HepG2 (cell line): ENCODE data around the gene TLCD3B. TPM values are rescaled to one million over a fixed set of nuclear protein-coding genes. Genes with fewer than 3 reads are reported as not detected.

ENCODE experiments used
- DDIT3 ChIP-seq: sonication (generic); formaldehyde crosslinking; IDR thresholded peaks from 2 replicates; pipeline ENCODE4 v1.4.0; 2020; ENCODE audit warnings: mild to moderate bottlenecking, missing genetic modification reagents
- ELF1 ChIP-seq: sonication (generic); formaldehyde crosslinking; IDR thresholded peaks from 2 replicates; pipeline ENCODE4 v1.4.0; 2020; ENCODE audit warnings: missing genetic modification reagents
- FUBP1 ChIP-seq: sonication (generic); formaldehyde crosslinking; IDR thresholded peaks from 2 replicates; pipeline ENCODE4 v1.5.1; 2020; ENCODE audit warnings: missing genetic modification reagents, mild to moderate bottlenecking, borderline replicate concordance
- GATAD2A ChIP-seq: IDR thresholded peaks from 2 replicates; pipeline ENCODE4 v1.6.1; 2016
- HMGXB4 ChIP-seq, 2 experiments: sonication (generic) in 1 of 2; formaldehyde crosslinking in 1 of 2; IDR thresholded peaks; 2 replicates each; pipeline versions ENCODE4 v1.4.0 to v1.6.1; 2018 to 2020; ENCODE audit warnings: missing genetic modification reagents in 2 of 2, borderline replicate concordance in 1 of 2, low read depth in 1 of 2, mild to moderate bottlenecking in 1 of 2, missing biosample characterization in 1 of 2
- ISL2 ChIP-seq: sonication (generic); formaldehyde crosslinking; IDR thresholded peaks from 2 replicates; pipeline ENCODE4 v1.5.0; 2020; ENCODE audit warnings: missing genetic modification reagents
- MTERF4 ChIP-seq: sonication (generic); formaldehyde crosslinking; IDR thresholded peaks from 2 replicates; pipeline ENCODE4 v1.8.0; 2023; ENCODE audit warnings: mild to moderate bottlenecking, missing genetic modification reagents
- NAIF1 ChIP-seq: sonication (generic); formaldehyde crosslinking; IDR thresholded peaks from 2 replicates; pipeline ENCODE4 v1.5.0; 2020; ENCODE audit warnings: mild to moderate bottlenecking, missing genetic modification reagents, borderline replicate concordance
- NR2F6 ChIP-seq, 2 experiments: IDR thresholded peaks; 2 replicates each; pipeline ENCODE4 v1.6.1; 2016; ENCODE audit warnings: antibody characterized with exemption in 1 of 2, mild to moderate bottlenecking in 1 of 2
- ONECUT2 ChIP-seq: sonication (generic); formaldehyde crosslinking; IDR thresholded peaks from 2 replicates; pipeline ENCODE4 v1.4.0; 2020; ENCODE audit warnings: missing genetic modification reagents
- PRDM10 ChIP-seq: sonication (generic); formaldehyde crosslinking; IDR thresholded peaks from 2 replicates; pipeline ENCODE4 v1.4.0; 2020; ENCODE audit warnings: low read depth, missing genetic modification reagents
- RBFOX2 ChIP-seq: fragments of 200-400 bp; formaldehyde crosslinking; IDR thresholded peaks from 2 replicates; pipeline ENCODE4 v1.6.1; 2017; ENCODE audit warnings: low read depth, mild to moderate bottlenecking, low read length
- SALL1 ChIP-seq: sonication (generic); formaldehyde crosslinking; IDR thresholded peaks from 2 replicates; pipeline ENCODE4 v1.8.0; 2022; ENCODE audit warnings: mild to moderate bottlenecking, missing genetic modification reagents
- SKI ChIP-seq: fragments of 450-650 bp; IDR thresholded peaks from one replicate; pipeline ENCODE4 v1.6.1; 2018; ENCODE audit warnings: mild to moderate bottlenecking; ENCODE audit not compliant: partially characterized antibody
- TOE1 ChIP-seq: sonication (generic); formaldehyde crosslinking; IDR thresholded peaks from 2 replicates; pipeline ENCODE4 v1.4.0; 2020; ENCODE audit warnings: mild to moderate bottlenecking, missing genetic modification reagents
- ZNF180 ChIP-seq: sonication (generic); formaldehyde crosslinking; IDR thresholded peaks from 2 replicates; pipeline ENCODE4 v1.4.0; 2020; ENCODE audit warnings: low read depth, missing genetic modification reagents, borderline replicate concordance
- ZNF530 ChIP-seq: sonication (generic); formaldehyde crosslinking; IDR thresholded peaks from 2 replicates; pipeline ENCODE4 v1.5.0; 2020; ENCODE audit warnings: low read depth, mild to moderate bottlenecking, missing genetic modification reagents
- ZNF614 ChIP-seq: IDR thresholded peaks from 2 replicates; pipeline ENCODE4 v1.6.1; 2018; ENCODE audit warnings: missing biosample characterization, missing genetic modification reagents, inconsistent platforms, borderline replicate concordance
- ZNF75D ChIP-seq: sonication (generic); formaldehyde crosslinking; IDR thresholded peaks from 2 replicates; pipeline ENCODE4 v1.8.1; 2023; ENCODE audit warnings: missing genetic modification reagents, mild to moderate bottlenecking, borderline replicate concordance
- ZNF761 ChIP-seq: sonication (generic); formaldehyde crosslinking; conservative IDR thresholded peaks from 2 replicates; pipeline ENCODE4 v1.4.0; 2020; ENCODE audit warnings: mild to moderate bottlenecking, missing genetic modification reagents
- ZNF788 ChIP-seq: sonication (generic); formaldehyde crosslinking; IDR thresholded peaks from 2 replicates; pipeline ENCODE4 v1.5.0; 2020; ENCODE audit warnings: mild to moderate bottlenecking, missing genetic modification reagents, borderline replicate concordance
- polyA plus RNA-seq, 8 experiments: library from polyadenylated mRNA; depleted of rRNA in 3 of 8; stranded (reverse) in 7 of 8; unstranded in 1 of 8; fragments of >200 nt; fragmentation: Illumina TruSeq in 4 of 8; extraction: Trizol in 4 of 8; gene quantifications; 2 replicates each; pipeline versions ENCODE4 v1.2.1 to v1.2.3, GENCODE V29; 2011 to 2016; ENCODE audit warnings: low read depth in 4 of 8, missing spikeins in 1 of 8, mixed read lengths in 1 of 8; ENCODE audit not compliant: insufficient read depth in 1 of 8
- total RNA-seq, 5 experiments: library from RNA; depleted of rRNA; stranded (reverse); fragments of >200 nt; fragmentation: Illumina TruSeq; extraction: Trizol; gene quantifications; 2 replicates each; pipeline ENCODE4 v1.2.3, GENCODE V29; 2016; ENCODE audit warnings: low read depth in 1 of 5

The TLCD3B gene
- total and polyA plus RNA-seq, 2 of the 13 experiments (the other 11 are each of a cell fraction or from before 2014, with no cell fraction given), result not detected

GRCh38 chr16:30054959-30055553 lies 24.0 kb upstream of the TLCD3B start (continued):
- TF ChIP-seq PRDM10 (CRISPR knock-in tag), result no peak
- TF ChIP-seq ZNF788 (CRISPR knock-in tag), result no peak
- TF ChIP-seq TOE1 (CRISPR knock-in tag), result no peak
- peak; percentile 67; the same call in 1 of the 2 replicates for TF ChIP-seq MTERF4 (CRISPR knock-in tag)
- 0 out of 2 replicates have a peak, but pooled peaks have one; percentile 45 for TF ChIP-seq FUBP1 (CRISPR knock-in tag)
- no peak for TF ChIP-seq DDIT3 (CRISPR knock-in tag)
- TF ChIP-seq ZNF530 (CRISPR knock-in tag), result no peak
- no peak for TF ChIP-seq ONECUT2 (CRISPR knock-in tag)
- TF ChIP-seq ELF1, result peak; percentile 48; the same call in 1 of the 2 replicates
- no peak for TF ChIP-seq ISL2
- no peak for TF ChIP-seq SKI
- no peak for TF ChIP-seq ZNF75D
- TF ChIP-seq NR2F6 (IDR thresholded peaks at IDR 0.05), result peak; percentile 56; the same call in 1 of the 2 replicates
- TF ChIP-seq NR2F6 (CRISPR knock-in tag; IDR thresholded peaks at IDR 0.05), result peak; percentile 81
- no peak for TF ChIP-seq NAIF1 (CRISPR knock-in tag)
- peak; percentile 49; the same call in 1 of the 2 replicates for TF ChIP-seq SALL1 (CRISPR knock-in tag)
- TF ChIP-seq RBFOX2, result no peak
- no peak for TF ChIP-seq GATAD2A (CRISPR knock-in tag)
- TF ChIP-seq ZNF761, result no peak
- TF ChIP-seq ZNF614 (CRISPR knock-in tag), result peak; percentile 37; the same call in 1 of the 2 replicates
- TF ChIP-seq HMGXB4 (CRISPR knock-in tag; IDR thresholded peaks at IDR 0.05; ENCODE audit: borderline replicate concordance in 1 of 2, low read depth in 1 of 2), result peak; percentile 82 to 91
- TF ChIP-seq ZNF180 (CRISPR knock-in tag), result no peak
